ENCODE data around the gene B4GALNT3. TPM values are rescaled to one million over a fixed set of nuclear protein-coding genes. Genes with fewer than 3 reads are reported as not detected.
A peak's percentile ranks its signal among the peaks of the same experiment; 100 is the strongest.

The B4GALNT3 gene
- total and polyA plus RNA-seq, 2 of the 13 experiments (the other 11 are each of a cell fraction or from before 2014, with no cell fraction given) = 3.2 to 4.4 TPM

DNA sequence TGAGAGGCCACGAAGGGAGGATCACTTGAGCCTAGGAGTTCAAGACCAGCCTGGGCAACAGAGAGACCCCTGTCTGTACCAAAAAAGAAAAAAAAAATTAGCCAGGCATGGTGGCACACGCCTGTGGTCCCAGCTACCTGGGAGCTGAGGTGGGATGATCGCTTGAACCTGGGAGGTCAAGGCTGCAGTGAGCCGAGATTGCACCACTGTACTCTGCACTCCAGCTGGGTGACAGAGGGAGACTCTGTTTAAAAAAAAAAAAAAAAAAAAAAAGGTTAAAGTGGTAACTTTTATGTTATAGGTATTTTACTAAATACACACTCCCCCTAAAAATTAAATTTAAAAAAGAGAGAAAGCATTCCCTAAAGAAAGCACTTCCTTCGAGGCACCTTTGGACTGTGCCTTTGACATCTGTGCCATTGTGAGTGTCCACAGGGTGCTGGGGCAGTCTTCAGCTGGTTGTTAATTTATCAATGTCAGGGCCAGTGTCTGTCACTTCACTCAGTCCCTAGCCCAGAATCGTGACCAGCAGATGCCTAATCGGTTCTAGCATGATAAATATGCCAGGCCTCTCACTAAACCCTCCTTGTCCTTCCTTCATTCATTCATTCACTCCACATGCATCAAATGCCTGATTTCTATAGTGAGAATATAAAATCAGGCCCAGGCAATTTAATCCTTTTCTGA is 63.1 kb downstream of the B4GALNT3 start (continued):
- TF ChIP-seq, protein P1, sequence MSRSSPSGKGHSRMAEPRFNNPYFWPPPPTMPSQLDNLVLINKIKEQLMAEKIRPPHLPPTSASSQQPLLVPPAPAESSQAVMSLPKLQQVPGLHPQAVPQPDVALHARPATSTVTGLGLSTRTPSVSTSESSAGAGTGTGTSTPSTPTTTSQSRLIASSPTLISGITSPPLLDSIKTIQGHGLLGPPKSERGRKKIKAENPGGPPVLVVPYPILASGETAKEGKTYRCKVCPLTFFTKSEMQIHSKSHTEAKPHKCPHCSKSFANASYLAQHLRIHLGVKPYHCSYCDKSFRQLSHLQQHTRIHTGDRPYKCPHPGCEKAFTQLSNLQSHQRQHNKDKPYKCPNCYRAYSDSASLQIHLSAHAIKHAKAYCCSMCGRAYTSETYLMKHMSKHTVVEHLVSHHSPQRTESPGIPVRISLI (CRISPR knock-in tag; IDR thresholded peaks at IDR 0.05; ENCODE audit: borderline replicate concordance) = peak; percentile 60; the same call in 1 of the 2 replicates
- peak; percentile 35; the same call in 1 of the 2 replicates for TF ChIP-seq RXRA (CRISPR knock-in tag; IDR thresholded peaks at IDR 0.05)
- peak; percentile 52; the same call in 1 of the 2 replicates for TF ChIP-seq MEIS1 (CRISPR knock-in tag; IDR thresholded peaks at IDR 0.05; ENCODE audit: borderline replicate concordance)
- TF ChIP-seq HNF4A (CRISPR knock-in tag; IDR thresholded peaks at IDR 0.05) = peak; percentile 67
- peak; percentile 71 for TF ChIP-seq NR2F6 (IDR thresholded peaks at IDR 0.05)
- peak; percentile 70; the same call in 1 of the 2 replicates for TF ChIP-seq NR2F6 (CRISPR knock-in tag; IDR thresholded peaks at IDR 0.05)
- peak; percentile 25; the same call in 1 of the 2 replicates for TF ChIP-seq CEBPB (IDR thresholded peaks at IDR 0.05; ENCODE audit: borderline replicate concordance, low read depth, low read length)
- TF ChIP-seq THRA (CRISPR knock-in tag; IDR thresholded peaks at IDR 0.05; ENCODE audit: borderline replicate concordance) = peak; percentile 51; the same call in 1 of the 2 replicates
- TF ChIP-seq NR2F1 (CRISPR knock-in tag; IDR thresholded peaks at IDR 0.05) = peak in 1 of 2 experiments; percentile 27; a peak in 1 of 4 replicates
- peak; percentile 62; the same call in 1 of the 2 replicates for TF ChIP-seq NCOR1 (IDR thresholded peaks at IDR 0.05; ENCODE audit: borderline replicate concordance, low read length)
